ENCODE data around the gene PAX3. TPM values are rescaled to one million over a fixed set of nuclear protein-coding genes. Genes with fewer than 3 reads are reported as not detected.

The PAX3 gene
- total RNA-seq, 1 experiment from 2014 or later = not detected

DNA sequence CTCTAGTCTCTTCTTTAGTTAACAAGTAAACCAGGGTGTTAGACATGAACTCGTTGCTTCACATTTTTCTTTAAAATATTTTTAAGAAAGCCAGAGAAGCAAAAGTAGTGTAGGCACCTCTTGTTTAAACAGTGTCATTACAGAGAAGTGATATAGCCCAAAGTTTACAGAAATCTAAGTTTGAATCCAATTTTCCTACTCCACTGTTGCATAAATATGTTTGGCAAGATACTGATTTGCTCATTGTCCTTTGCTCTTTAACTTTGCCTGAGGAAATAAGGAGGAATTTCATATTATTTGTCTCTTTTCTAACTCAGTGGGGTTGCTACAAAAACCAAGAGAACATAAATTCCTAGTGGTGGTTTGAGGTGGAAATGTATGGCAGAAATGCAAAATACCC, 81.1 kb downstream of the PAX3 start:
- no peaks in the 10 kb centered on the region for H3K36me3 ChIP-seq (ENCODE audit: control insufficient read depth in 1 of 2, insufficient read depth in 2 of 2, low read length in 2 of 2)
- no TSS peak for BruUV-seq (replicated peaks)
- no peak overlapping the region for H3K27ac ChIP-seq (ENCODE audit: low read depth, low read length)
- ATAC-seq (no peak), DNase-seq (ENCODE audit: low read depth, low spot score) (no peak)
- no peak overlapping the region for H3K9ac ChIP-seq (ENCODE audit: low read length)
- ChIA-PET CTCF (no interaction called here), POLR2A (no interaction called here), RAD21 (ENCODE audit: low non-redundant PET in 1 of 2, low total read pairs in 2 of 2, uncharacterized antibody in 2 of 2, unreplicated experiment in 2 of 2) (no interaction called here)
- H3K9me3 ChIP-seq (ENCODE audit: control insufficient read depth in 1 of 2, insufficient read depth in 1 of 2, low read depth in 1 of 2, low read length in 2 of 2) = no peaks in the 10 kb centered on the region
- intact Hi-C loops (cut with micrococcal nuclease) = no loop called here
- no peak overlapping the region for H2AFZ ChIP-seq (ENCODE audit: low read depth, low read length, poor library complexity, severe bottlenecking)
- H3K4me2 ChIP-seq (ENCODE audit: low read length) = no peak overlapping the region
- peaks cover 86% of the 10 kb centered on the region for H3K27me3 ChIP-seq (ENCODE audit: insufficient read depth, low read length)
- no peaks in the 10 kb centered on the region for H3K9me2 ChIP-seq (ENCODE audit: insufficient read depth)
- TF ChIP-seq SIN3A (IDR thresholded peaks at IDR 0.05; ENCODE audit: low read depth) = no peak
- TF ChIP-seq FOSL1 (IDR thresholded peaks at IDR 0.05; ENCODE audit: low read depth) = no peak
- TF ChIP-seq YY1 (IDR thresholded peaks at IDR 0.05; ENCODE audit: extremely low read depth, insufficient replicate concordance, low read depth, low read length) = no peak
- no peaks in the 10 kb centered on the region for H3K79me2 ChIP-seq (ENCODE audit: insufficient read depth, low read length)
- H3K4me3 ChIP-seq (replicated peaks in 1 of 2; ENCODE audit: low read depth in 1 of 2, low read length in 2 of 2) = no peak overlapping the region
- H3K4me1 ChIP-seq (ENCODE audit: control insufficient read depth in 1 of 2, insufficient read depth in 2 of 2, low read length in 2 of 2) = no peaks in the 10 kb centered on the region
- H4K20me1 ChIP-seq (ENCODE audit: insufficient read depth) = no peaks in the 10 kb centered on the region

DNA sequence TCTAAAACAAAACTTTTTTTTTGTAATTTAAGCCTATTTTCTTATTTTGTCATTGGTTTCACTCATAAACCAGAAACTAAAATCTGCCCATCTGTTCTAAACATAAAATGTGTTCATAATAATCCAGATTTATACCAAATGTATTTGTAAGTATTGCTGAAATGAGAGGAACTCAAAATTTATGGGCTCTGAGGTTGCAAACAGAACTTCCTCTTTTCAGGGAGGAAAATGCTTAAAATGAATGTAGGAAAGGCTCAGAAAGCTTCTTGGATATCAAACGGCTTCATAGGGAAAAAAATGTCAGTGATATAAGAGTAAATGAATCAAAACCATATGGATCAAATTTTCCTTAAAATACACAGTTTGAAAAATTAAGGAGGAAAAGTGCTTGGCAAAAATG, 83.9 kb downstream of the PAX3 start:
- CTCF ChIA-PET = no interaction called here
- POLR2A ChIA-PET = no interaction called here
- no peaks in the 10 kb centered on the region for H3K36me3 ChIP-seq (ENCODE audit: control insufficient read depth in 1 of 2, insufficient read depth in 2 of 2, low read length in 2 of 2)
- DNase-seq (ENCODE audit: low read depth, low spot score) (no peak), ATAC-seq (no peak)
- RAD21 ChIA-PET (ENCODE audit: low non-redundant PET in 1 of 2, low total read pairs in 2 of 2, uncharacterized antibody in 2 of 2, unreplicated experiment in 2 of 2) = no interaction called here
- no peak overlapping the region for H2AFZ ChIP-seq (ENCODE audit: low read depth, low read length, poor library complexity, severe bottlenecking)
- TF ChIP-seq, protein P1, sequence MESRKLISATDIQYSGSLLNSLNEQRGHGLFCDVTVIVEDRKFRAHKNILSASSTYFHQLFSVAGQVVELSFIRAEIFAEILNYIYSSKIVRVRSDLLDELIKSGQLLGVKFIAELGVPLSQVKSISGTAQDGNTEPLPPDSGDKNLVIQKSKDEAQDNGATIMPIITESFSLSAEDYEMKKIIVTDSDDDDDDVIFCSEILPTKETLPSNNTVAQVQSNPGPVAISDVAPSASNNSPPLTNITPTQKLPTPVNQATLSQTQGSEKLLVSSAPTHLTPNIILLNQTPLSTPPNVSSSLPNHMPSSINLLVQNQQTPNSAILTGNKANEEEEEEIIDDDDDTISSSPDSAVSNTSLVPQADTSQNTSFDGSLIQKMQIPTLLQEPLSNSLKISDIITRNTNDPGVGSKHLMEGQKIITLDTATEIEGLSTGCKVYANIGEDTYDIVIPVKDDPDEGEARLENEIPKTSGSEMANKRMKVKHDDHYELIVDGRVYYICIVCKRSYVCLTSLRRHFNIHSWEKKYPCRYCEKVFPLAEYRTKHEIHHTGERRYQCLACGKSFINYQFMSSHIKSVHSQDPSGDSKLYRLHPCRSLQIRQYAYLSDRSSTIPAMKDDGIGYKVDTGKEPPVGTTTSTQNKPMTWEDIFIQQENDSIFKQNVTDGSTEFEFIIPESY (IDR thresholded peaks at IDR 0.05; ENCODE audit: extremely low read depth, insufficient replicate concordance, low read length) = no peak
- TF ChIP-seq RAD21 (IDR thresholded peaks at IDR 0.05; ENCODE audit: low read depth) (no peak), FOSL1 (IDR thresholded peaks at IDR 0.05; ENCODE audit: low read depth) (no peak), YY1 (IDR thresholded peaks at IDR 0.05; ENCODE audit: extremely low read depth, insufficient replicate concordance, low read depth, low read length) (no peak), ZFX (IDR thresholded peaks at IDR 0.05) (no peak), TCF7L2 (IDR thresholded peaks at IDR 0.05; ENCODE audit: borderline replicate concordance, extremely low read depth, insufficient read depth, insufficient read length) (no peak), SRF (IDR thresholded peaks at IDR 0.05; ENCODE audit: low read depth) (no peak), SIN3A (IDR thresholded peaks at IDR 0.05; ENCODE audit: low read depth) (no peak)
- TF ChIP-seq, protein P2, sequence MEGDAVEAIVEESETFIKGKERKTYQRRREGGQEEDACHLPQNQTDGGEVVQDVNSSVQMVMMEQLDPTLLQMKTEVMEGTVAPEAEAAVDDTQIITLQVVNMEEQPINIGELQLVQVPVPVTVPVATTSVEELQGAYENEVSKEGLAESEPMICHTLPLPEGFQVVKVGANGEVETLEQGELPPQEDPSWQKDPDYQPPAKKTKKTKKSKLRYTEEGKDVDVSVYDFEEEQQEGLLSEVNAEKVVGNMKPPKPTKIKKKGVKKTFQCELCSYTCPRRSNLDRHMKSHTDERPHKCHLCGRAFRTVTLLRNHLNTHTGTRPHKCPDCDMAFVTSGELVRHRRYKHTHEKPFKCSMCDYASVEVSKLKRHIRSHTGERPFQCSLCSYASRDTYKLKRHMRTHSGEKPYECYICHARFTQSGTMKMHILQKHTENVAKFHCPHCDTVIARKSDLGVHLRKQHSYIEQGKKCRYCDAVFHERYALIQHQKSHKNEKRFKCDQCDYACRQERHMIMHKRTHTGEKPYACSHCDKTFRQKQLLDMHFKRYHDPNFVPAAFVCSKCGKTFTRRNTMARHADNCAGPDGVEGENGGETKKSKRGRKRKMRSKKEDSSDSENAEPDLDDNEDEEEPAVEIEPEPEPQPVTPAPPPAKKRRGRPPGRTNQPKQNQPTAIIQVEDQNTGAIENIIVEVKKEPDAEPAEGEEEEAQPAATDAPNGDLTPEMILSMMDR (IDR thresholded peaks at IDR 0.05 in 2 of 3, conservative IDR thresholded peaks at IDR 0.05 in 1 of 3; ENCODE audit: borderline replicate concordance in 1 of 3, insufficient read depth in 1 of 3, low read depth in 2 of 3, low read length in 2 of 3) = no peak
- TF ChIP-seq, protein P3, sequence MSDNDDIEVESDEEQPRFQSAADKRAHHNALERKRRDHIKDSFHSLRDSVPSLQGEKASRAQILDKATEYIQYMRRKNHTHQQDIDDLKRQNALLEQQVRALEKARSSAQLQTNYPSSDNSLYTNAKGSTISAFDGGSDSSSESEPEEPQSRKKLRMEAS (IDR thresholded peaks at IDR 0.05) = no peak
- TF ChIP-seq, protein P4, sequence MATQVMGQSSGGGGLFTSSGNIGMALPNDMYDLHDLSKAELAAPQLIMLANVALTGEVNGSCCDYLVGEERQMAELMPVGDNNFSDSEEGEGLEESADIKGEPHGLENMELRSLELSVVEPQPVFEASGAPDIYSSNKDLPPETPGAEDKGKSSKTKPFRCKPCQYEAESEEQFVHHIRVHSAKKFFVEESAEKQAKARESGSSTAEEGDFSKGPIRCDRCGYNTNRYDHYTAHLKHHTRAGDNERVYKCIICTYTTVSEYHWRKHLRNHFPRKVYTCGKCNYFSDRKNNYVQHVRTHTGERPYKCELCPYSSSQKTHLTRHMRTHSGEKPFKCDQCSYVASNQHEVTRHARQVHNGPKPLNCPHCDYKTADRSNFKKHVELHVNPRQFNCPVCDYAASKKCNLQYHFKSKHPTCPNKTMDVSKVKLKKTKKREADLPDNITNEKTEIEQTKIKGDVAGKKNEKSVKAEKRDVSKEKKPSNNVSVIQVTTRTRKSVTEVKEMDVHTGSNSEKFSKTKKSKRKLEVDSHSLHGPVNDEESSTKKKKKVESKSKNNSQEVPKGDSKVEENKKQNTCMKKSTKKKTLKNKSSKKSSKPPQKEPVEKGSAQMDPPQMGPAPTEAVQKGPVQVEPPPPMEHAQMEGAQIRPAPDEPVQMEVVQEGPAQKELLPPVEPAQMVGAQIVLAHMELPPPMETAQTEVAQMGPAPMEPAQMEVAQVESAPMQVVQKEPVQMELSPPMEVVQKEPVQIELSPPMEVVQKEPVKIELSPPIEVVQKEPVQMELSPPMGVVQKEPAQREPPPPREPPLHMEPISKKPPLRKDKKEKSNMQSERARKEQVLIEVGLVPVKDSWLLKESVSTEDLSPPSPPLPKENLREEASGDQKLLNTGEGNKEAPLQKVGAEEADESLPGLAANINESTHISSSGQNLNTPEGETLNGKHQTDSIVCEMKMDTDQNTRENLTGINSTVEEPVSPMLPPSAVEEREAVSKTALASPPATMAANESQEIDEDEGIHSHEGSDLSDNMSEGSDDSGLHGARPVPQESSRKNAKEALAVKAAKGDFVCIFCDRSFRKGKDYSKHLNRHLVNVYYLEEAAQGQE (IDR thresholded peaks at IDR 0.05; ENCODE audit: low read depth) = no peak
- TF ChIP-seq, protein P5, sequence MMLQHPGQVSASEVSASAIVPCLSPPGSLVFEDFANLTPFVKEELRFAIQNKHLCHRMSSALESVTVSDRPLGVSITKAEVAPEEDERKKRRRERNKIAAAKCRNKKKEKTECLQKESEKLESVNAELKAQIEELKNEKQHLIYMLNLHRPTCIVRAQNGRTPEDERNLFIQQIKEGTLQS (IDR thresholded peaks at IDR 0.05) = no peak
- H3K9ac ChIP-seq (ENCODE audit: low read length) = no peak overlapping the region
- H3K27me3 ChIP-seq (ENCODE audit: insufficient read depth, low read length) = peaks cover 89% of the 10 kb centered on the region
- H3K79me2 ChIP-seq (ENCODE audit: insufficient read depth, low read length) = no peaks in the 10 kb centered on the region
- no peak overlapping the region for H3K4me2 ChIP-seq (ENCODE audit: low read length)
- H4K20me1 ChIP-seq (ENCODE audit: insufficient read depth) = no peaks in the 10 kb centered on the region
- BruUV-seq (replicated peaks) = no TSS peak
- H3K9me3 ChIP-seq (ENCODE audit: control insufficient read depth in 1 of 2, insufficient read depth in 1 of 2, low read depth in 1 of 2, low read length in 2 of 2) = no peaks in the 10 kb centered on the region
- no peak overlapping the region for H3K27ac ChIP-seq (ENCODE audit: low read depth, low read length)
- no peaks in the 10 kb centered on the region for H3K9me2 ChIP-seq (ENCODE audit: insufficient read depth)
- intact Hi-C loops (cut with micrococcal nuclease) = no loop called here
- no peak overlapping the region for H3K4me3 ChIP-seq (replicated peaks in 1 of 2; ENCODE audit: low read depth in 1 of 2, low read length in 2 of 2)
- H3K4me1 ChIP-seq (ENCODE audit: control insufficient read depth in 1 of 2, insufficient read depth in 2 of 2, low read length in 2 of 2) = no peaks in the 10 kb centered on the region
